Mesothelial cell of epicardium (in vitro differentiated cells): ENCODE data around the gene TBX21. TPM values are rescaled to one million over a fixed set of nuclear protein-coding genes. Genes with fewer than 3 reads are reported as not detected.

ENCODE experiments used
- DNase-seq, 2 experiments: peaks; one replicate each; pipeline ENCODE4 v3.0.0; 2021; ENCODE audit warnings: low spot score in 2 of 2; ENCODE audit not compliant: unreplicated experiment in 2 of 2
- H3K27ac Mint-ChIP-seq: 2 replicates; pipeline ENCODE4 v1.8.0; 2021; ENCODE audit warnings: mixed read lengths
- H3K27me3 Mint-ChIP-seq: 2 replicates; pipeline ENCODE4 v1.8.0; 2021; ENCODE audit warnings: low read depth, mixed read lengths
- H3K36me3 Mint-ChIP-seq: 2 replicates; pipeline ENCODE4 v1.8.0; 2021; ENCODE audit warnings: mixed read lengths
- H3K4me1 Mint-ChIP-seq: 2 replicates; pipeline ENCODE4 v1.8.0; 2021; ENCODE audit warnings: mixed read lengths
- H3K4me3 Mint-ChIP-seq: 2 replicates; pipeline ENCODE4 v1.8.0; 2021; ENCODE audit warnings: mild to moderate bottlenecking, moderate library complexity, mixed read lengths
- H3K9me3 Mint-ChIP-seq: 2 replicates; pipeline ENCODE4 v1.8.0; 2021; ENCODE audit warnings: mixed read lengths
- CTCF ChIP-seq: fragments of 200-600 bp; sonication (generic); IDR thresholded peaks from one replicate; pipeline ENCODE4 v1.5.0; 2021; ENCODE audit warnings: antibody characterized with exemption; ENCODE audit not compliant: unreplicated experiment
- total RNA-seq: library from RNA; stranded (reverse); gene quantifications from 3 replicates; pipeline ENCODE4 v1.2.1, GENCODE V29; 2021

The TBX21 gene
- not detected in 3 replicates for total RNA-seq

GRCh38 chr17:47733047-47733673 is at the start of gene TBX21:
Gene TBX21 (plus strand): TSS chr17:47733236. CDS start chr17:47733455, 219 bp downstream.
- H3K27ac Mint-ChIP-seq = no peak within 1 kb of the TSS
- H3K27me3 Mint-ChIP-seq = peaks cover 90% of the 10 kb centered on the region
- H3K4me1 Mint-ChIP-seq = peaks cover 3% of the 10 kb centered on the region
- no peaks in the 10 kb centered on the region for H3K9me3 Mint-ChIP-seq
- no peak for TF ChIP-seq CTCF
- H3K36me3 Mint-ChIP-seq = no peaks in the 10 kb centered on the region
- peak within 1 kb of the TSS; percentile 59 for H3K4me3 Mint-ChIP-seq
- DNase-seq = peak in 1 of 2 experiments; percentile 63

- no peak for TF ChIP-seq CTCF
- H3K4me1 Mint-ChIP-seq = no peaks in the 10 kb centered on the region
- peaks cover 42% of the 10 kb centered on the region for H3K36me3 Mint-ChIP-seq
- H3K9me3 Mint-ChIP-seq = no peaks in the 10 kb centered on the region
- no peaks in the 10 kb centered on the region for H3K27me3 Mint-ChIP-seq
- no peak overlapping the region for H3K4me3 Mint-ChIP-seq
- H3K27ac Mint-ChIP-seq = peak overlapping the region; percentile 56
- DNase-seq = no peak
Measured at GRCh38 chr17:47684025-47684424, 49.0 kb upstream of the TBX21 start.

- Mint-ChIP-seq H3K27me3 (no peaks in the 10 kb centered on the region), H3K4me3 (no peak overlapping the region), H3K27ac (peak overlapping the region; percentile 56), H3K4me1 (no peaks in the 10 kb centered on the region), H3K36me3 (peaks cover 42% of the 10 kb centered on the region), H3K9me3 (no peaks in the 10 kb centered on the region)
- DNase-seq = no peak
- TF ChIP-seq CTCF = no peak
Measured at GRCh38 chr17:47684535-47685193, 48.4 kb upstream of the TBX21 start.

GRCh38 chr17:47685556-47686275 is 47.3 kb upstream of the TBX21 start:
- no peak overlapping the region for H3K4me3 Mint-ChIP-seq
- H3K9me3 Mint-ChIP-seq = no peaks in the 10 kb centered on the region
- no peaks in the 10 kb centered on the region for H3K27me3 Mint-ChIP-seq
- H3K36me3 Mint-ChIP-seq = peaks cover 32% of the 10 kb centered on the region
- no peak for DNase-seq
- H3K4me1 Mint-ChIP-seq = no peaks in the 10 kb centered on the region
- H3K27ac Mint-ChIP-seq = no peak overlapping the region
- no peak for TF ChIP-seq CTCF

- H3K36me3 Mint-ChIP-seq = peaks cover 30% of the 10 kb centered on the region
- H3K27ac Mint-ChIP-seq = no peak overlapping the region
- no peaks in the 10 kb centered on the region for H3K9me3 Mint-ChIP-seq
- H3K4me3 Mint-ChIP-seq = no peak overlapping the region
- TF ChIP-seq CTCF = no peak
- no peaks in the 10 kb centered on the region for H3K4me1 Mint-ChIP-seq
- H3K27me3 Mint-ChIP-seq = no peaks in the 10 kb centered on the region
- DNase-seq = no peak
Measured at GRCh38 chr17:47686276-47686635, 46.8 kb upstream of the TBX21 start.
